KBM-7 (cell line): ENCODE measurements around the gene PGA5.
A peak's percentile ranks its signal among the peaks of the same experiment; 100 is the strongest.

Source experiments
- DNase-seq: peaks from one replicate; pipeline ENCODE4 v3.0.0-alpha.2; 2015
- in situ Hi-C: fragments of 300-500 bp; cut with MboI; formaldehyde crosslinking; loops from 2 replicates; pipeline ENCODE4 v1.14.3; 2020; ENCODE audit warnings: low sequenced_read_pairs, low pct_unique_long_range_greater_than_20kb, mixed read lengths

PGA5 gene

GRCh38 chr11:61281581-61282250, 40.7 kb downstream of the PGA5 start:
- in situ Hi-C loops, result no loop called here
- no peak for DNase-seq

- no peak for DNase-seq
- in situ Hi-C loops, result no loop called here
Measured at GRCh38 chr11:61283613-61284012, 42.6 kb downstream of the PGA5 start.

- no peak for DNase-seq
- in situ Hi-C loops, result no loop called here
Measured at GRCh38 chr11:61287338-61287977, 46.5 kb downstream of the PGA5 start.

GRCh38 chr11:61290905-61291690, 50.1 kb downstream of the PGA5 start:
- in situ Hi-C loops, result no loop called here
- DNase-seq, result no peak

GRCh38 chr11:61292356-61292755, 51.4 kb downstream of the PGA5 start:
- DNase-seq, result no peak
- in situ Hi-C loops, result no loop called here

GRCh38 chr11:61293867-61294716, 53.1 kb downstream of the PGA5 start:
- DNase-seq, result peak; percentile 75
- in situ Hi-C loops, result no loop called here

GRCh38 chr11:61294717-61295595, 54.0 kb downstream of the PGA5 start, which contains the start of gene VWCE:
TSS of gene VWCE (minus strand) at chr11:61295316. CDS start at chr11:61295037, 279 bp downstream.
- in situ Hi-C loops, result no loop called here
- DNase-seq, result peak; percentile 80

GRCh38 chr11:61295596-61295926, 54.6 kb downstream of the PGA5 start:
- in situ Hi-C loops, result no loop called here
- no peak for DNase-seq

GRCh38 chr11:61297341-61297740, 56.4 kb downstream of the PGA5 start:
- in situ Hi-C loops, result no loop called here
- no peak for DNase-seq

- in situ Hi-C loops, result no loop called here
- peak; percentile 91 for DNase-seq
Measured at GRCh38 chr11:61297746-61298145, 56.8 kb downstream of the PGA5 start.

- in situ Hi-C loops, result no loop called here
- no peak for DNase-seq
Measured at GRCh38 chr11:61298663-61299244, 57.8 kb downstream of the PGA5 start.
